GM12878 (cell line): ENCODE results near the gene PEAR1. TPM values are rescaled to one million over a fixed set of nuclear protein-coding genes. Genes with fewer than 3 reads are reported as not detected.

ENCODE experiments used
- CUX1 ChIP-seq: IDR thresholded peaks from 2 replicates; pipeline ENCODE4 v1.6.1; 2012; ENCODE audit warnings: improper control_type of control experiment, low read depth, low read length; ENCODE audit not compliant: insufficient replicate concordance
- DPF2 ChIP-seq: fragments of 450-650 bp; IDR thresholded peaks from 2 replicates; pipeline ENCODE4 v1.6.1; 2017; ENCODE audit warnings: mild to moderate bottlenecking
- FOXK2 ChIP-seq: fragments of 450-650 bp; IDR thresholded peaks from 2 replicates; pipeline ENCODE4 v1.6.1; 2017; ENCODE audit warnings: mild to moderate bottlenecking, moderate library complexity
- JUNB ChIP-seq: IDR thresholded peaks from 2 replicates; pipeline ENCODE4 v1.6.1; 2016; ENCODE audit warnings: antibody characterized with exemption, mild to moderate bottlenecking
- MAX ChIP-seq: IDR thresholded peaks from 2 replicates; pipeline ENCODE4 v1.6.1; 2012; ENCODE audit warnings: low read depth, low read length, improper control_type of control experiment
- MEF2B ChIP-seq: fragments of 450-650 bp; IDR thresholded peaks from 2 replicates; pipeline ENCODE4 v1.6.1; 2018; ENCODE audit warnings: mild to moderate bottlenecking, moderate library complexity; ENCODE audit not compliant: partially characterized antibody, poor library complexity, severe bottlenecking
- PBX3 ChIP-seq: IDR thresholded peaks from 2 replicates; pipeline ENCODE4 v1.6.1; 2011; ENCODE audit warnings: mild to moderate bottlenecking, low read depth, low read length, moderate library complexity; ENCODE audit not compliant: insufficient replicate concordance
- RFX5 ChIP-seq: IDR thresholded peaks from 2 replicates; pipeline ENCODE4 v1.6.1; 2011; ENCODE audit warnings: low read depth, low read length, improper control_type of control experiment
- SKIL ChIP-seq: fragments of 450-650 bp; IDR thresholded peaks from 2 replicates; pipeline ENCODE4 v1.6.1; 2017; ENCODE audit warnings: mild to moderate bottlenecking, low read depth, inconsistent platforms; ENCODE audit not compliant: poor library complexity, severe bottlenecking
- SREBF1 ChIP-seq: IDR thresholded peaks from 2 replicates; pipeline ENCODE4 v1.6.1; 2012; ENCODE audit warnings: mild to moderate bottlenecking, low read length
- STAT1 ChIP-seq: fragments of 450-650 bp; conservative IDR thresholded peaks from 2 replicates; pipeline ENCODE4 v1.6.1; 2014; ENCODE audit warnings: antibody characterized with exemption, mild to moderate bottlenecking
- ZBED1 ChIP-seq: IDR thresholded peaks from 2 replicates; pipeline ENCODE4 v1.6.1; 2016; ENCODE audit warnings: borderline replicate concordance
- ZSCAN29 ChIP-seq: fragments of 450-650 bp; IDR thresholded peaks from 2 replicates; pipeline ENCODE4 v1.6.1; 2017; ENCODE audit warnings: mild to moderate bottlenecking, moderate library complexity
- polyA plus RNA-seq, 11 experiments: library from polyadenylated mRNA; depleted of rRNA in 4 of 11; unstranded in 6 of 11; stranded (reverse) in 5 of 11; fragments of >200 nt; fragmentation: Nextera tagmentation in 4 of 11; fragmentation: Illumina TruSeq in 1 of 11; extraction: Ambion mirVana in 4 of 11; extraction: Trizol in 1 of 11; gene quantifications; 1 replicate in 1 of 11; 2 replicates in 10 of 11; pipeline versions ENCODE4 v1.2.1 to v1.2.3, GENCODE V29; 2011 to 2016; ENCODE audit warnings: inconsistent platforms in 2 of 11, missing spikeins in 2 of 11, low read depth in 1 of 11
- total RNA-seq, 4 experiments: library from RNA; depleted of rRNA in 3 of 4; stranded (reverse); fragments of >200 nt in 3 of 4; fragmentation: Illumina TruSeq in 1 of 4; extraction: Trizol in 1 of 4; gene quantifications; 2 replicates each; pipeline versions ENCODE4 v1.2.1 to v1.2.3, GENCODE V29; 2013 to 2021

PEAR1 gene
- total and polyA plus RNA-seq, 10 of the 15 experiments (the other 5 are each of a cell fraction or from before 2014, with no cell fraction given): not detected

GRCh38 chr1:156911577-156912298 is 18.2 kb downstream of the PEAR1 start (continued):
- no peak for TF ChIP-seq PBX3
- TF ChIP-seq FOXK2: no peak
- TF ChIP-seq RFX5: no peak
- no peak for TF ChIP-seq ZBED1
- no peak for TF ChIP-seq DPF2
- no peak for TF ChIP-seq MAX
- no peak for TF ChIP-seq ZSCAN29
- no peak for TF ChIP-seq STAT1
- TF ChIP-seq CUX1: no peak
- TF ChIP-seq SKIL: no peak
- TF ChIP-seq JUNB: no peak
- TF ChIP-seq MEF2B: no peak
- no peak for TF ChIP-seq SREBF1
- TF ChIP-seq, all 136 proteins: peak for 0
